ENCODE data around the gene AGMAT. TPM values are rescaled to one million over a fixed set of nuclear protein-coding genes. Genes with fewer than 3 reads are reported as not detected.

Gene AGMAT
- total RNA-seq, 1 donor from 2014 or later = 0.82 TPM

GRCh38 chr1:15557008-15557407 is 27.8 kb downstream of the AGMAT start:
- Mint-ChIP-seq H3K9me3 (ENCODE audit: low read depth) (no peaks in the 10 kb centered on the region), H3K27me3 (ENCODE audit: low read depth) (no peaks in the 10 kb centered on the region), H3K27ac (ENCODE audit: unreplicated experiment) (no peak overlapping the region), H3K4me3 (ENCODE audit: unreplicated experiment) (no peak overlapping the region), H3K4me1 (ENCODE audit: low read depth) (no peaks in the 10 kb centered on the region), H3K36me3 (ENCODE audit: low read depth) (peaks cover 11% of the 10 kb centered on the region)
- no peak for DNase-seq (ENCODE audit: low spot score)
- TF ChIP-seq CTCF (IDR thresholded peaks at IDR 0.05) = no peak

- Mint-ChIP-seq H3K4me1 (ENCODE audit: low read depth) (no peaks in the 10 kb centered on the region), H3K36me3 (ENCODE audit: low read depth) (peaks cover 16% of the 10 kb centered on the region), H3K4me3 (ENCODE audit: unreplicated experiment) (no peak overlapping the region), H3K9me3 (ENCODE audit: low read depth) (no peaks in the 10 kb centered on the region), H3K27me3 (ENCODE audit: low read depth) (no peaks in the 10 kb centered on the region), H3K27ac (ENCODE audit: unreplicated experiment) (no peak overlapping the region)
- TF ChIP-seq CTCF (IDR thresholded peaks at IDR 0.05) = no peak
- no peak for DNase-seq (ENCODE audit: low spot score)
These were observed 34.3 kb downstream of the AGMAT start for GRCh38 chr1:15550573-15550972.

GRCh38 chr1:15546641-15547040 is 38.2 kb downstream of the AGMAT start:
- Mint-ChIP-seq H3K4me1 (ENCODE audit: low read depth) (peaks cover 17% of the 10 kb centered on the region), H3K36me3 (ENCODE audit: low read depth) (peaks cover 24% of the 10 kb centered on the region), H3K27ac (ENCODE audit: unreplicated experiment) (no peak overlapping the region), H3K27me3 (ENCODE audit: low read depth) (no peaks in the 10 kb centered on the region), H3K9me3 (ENCODE audit: low read depth) (no peaks in the 10 kb centered on the region), H3K4me3 (ENCODE audit: unreplicated experiment) (no peak overlapping the region)
- TF ChIP-seq CTCF (IDR thresholded peaks at IDR 0.05) = no peak
- DNase-seq (ENCODE audit: low spot score) = no peak

- no peak for DNase-seq (ENCODE audit: low spot score)
- Mint-ChIP-seq H3K36me3 (ENCODE audit: low read depth) (peaks cover 29% of the 10 kb centered on the region), H3K27me3 (ENCODE audit: low read depth) (no peaks in the 10 kb centered on the region), H3K4me3 (ENCODE audit: unreplicated experiment) (no peak overlapping the region), H3K27ac (ENCODE audit: unreplicated experiment) (peak overlapping the region; percentile 88), H3K4me1 (ENCODE audit: low read depth) (peaks cover 21% of the 10 kb centered on the region), H3K9me3 (ENCODE audit: low read depth) (no peaks in the 10 kb centered on the region)
- no peak for TF ChIP-seq CTCF (IDR thresholded peaks at IDR 0.05)
These were observed 41.0 kb downstream of the AGMAT start for GRCh38 chr1:15543589-15544568.

GRCh38 chr1:15543251-15543588 is 41.6 kb downstream of the AGMAT start:
- DNase-seq (ENCODE audit: low spot score) = no peak
- Mint-ChIP-seq H3K9me3 (ENCODE audit: low read depth) (no peaks in the 10 kb centered on the region), H3K36me3 (ENCODE audit: low read depth) (peaks cover 32% of the 10 kb centered on the region), H3K27ac (ENCODE audit: unreplicated experiment) (peak overlapping the region; percentile 88), H3K4me3 (ENCODE audit: unreplicated experiment) (no peak overlapping the region), H3K27me3 (ENCODE audit: low read depth) (no peaks in the 10 kb centered on the region), H3K4me1 (ENCODE audit: low read depth) (peaks cover 24% of the 10 kb centered on the region)
- no peak for TF ChIP-seq CTCF (IDR thresholded peaks at IDR 0.05)
